ENCODE results near the gene RNPEP. TPM values are rescaled to one million over a fixed set of nuclear protein-coding genes. Genes with fewer than 3 reads are reported as not detected.
A peak's percentile ranks its signal among the peaks of the same experiment; 100 is the strongest.

Gene RNPEP
- total RNA-seq, 1 donor from 2014 or later, result 75.8 TPM

GRCh38 chr1:201999625-202000238 lies 17.3 kb downstream of the RNPEP start:
- DNase-seq (ENCODE audit: low read depth), result no peak
- TF ChIP-seq CTCF (IDR thresholded peaks at IDR 0.05; ENCODE audit: insufficient read depth, low read length, poor library complexity, severe bottlenecking), result peak; percentile 83
- H3K4me3 ChIP-seq (ENCODE audit: low read depth, low read length), result no peak overlapping the region
- H3K27me3 ChIP-seq (ENCODE audit: control insufficient read depth, insufficient read depth, low read length), result no peaks in the 10 kb centered on the region
- H3K36me3 ChIP-seq (ENCODE audit: control insufficient read depth, insufficient read depth, low read length), result peaks cover 3% of the 10 kb centered on the region

DNA sequence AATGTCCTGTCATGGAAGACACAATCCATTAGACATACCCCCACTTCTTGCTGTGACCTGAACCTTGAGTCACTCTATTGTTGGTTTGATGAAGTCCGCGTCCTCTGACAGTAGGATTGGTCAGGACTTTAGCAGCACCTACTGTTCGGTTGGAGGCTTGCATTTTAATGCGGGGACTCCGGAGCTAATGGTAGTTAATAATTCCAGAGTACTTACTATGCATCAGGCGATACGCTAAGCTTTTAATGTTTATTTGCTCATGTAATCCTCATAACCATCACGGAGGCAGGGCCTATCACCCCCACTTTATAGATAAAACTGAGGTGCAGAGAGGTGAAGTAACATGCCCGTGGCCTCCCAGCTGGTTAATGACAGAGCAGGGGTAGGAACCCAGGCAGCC lies 20.1 kb downstream of the RNPEP start:
- Histone ChIP-seq H3K27me3 (ENCODE audit: control insufficient read depth, insufficient read depth, low read length) (no peaks in the 10 kb centered on the region), H3K4me3 (ENCODE audit: low read depth, low read length) (no peak overlapping the region), H3K36me3 (ENCODE audit: control insufficient read depth, insufficient read depth, low read length) (peaks cover 1% of the 10 kb centered on the region)
- no peak for TF ChIP-seq CTCF (IDR thresholded peaks at IDR 0.05; ENCODE audit: insufficient read depth, low read length, poor library complexity, severe bottlenecking)
- DNase-seq (ENCODE audit: low read depth), result no peak

DNA sequence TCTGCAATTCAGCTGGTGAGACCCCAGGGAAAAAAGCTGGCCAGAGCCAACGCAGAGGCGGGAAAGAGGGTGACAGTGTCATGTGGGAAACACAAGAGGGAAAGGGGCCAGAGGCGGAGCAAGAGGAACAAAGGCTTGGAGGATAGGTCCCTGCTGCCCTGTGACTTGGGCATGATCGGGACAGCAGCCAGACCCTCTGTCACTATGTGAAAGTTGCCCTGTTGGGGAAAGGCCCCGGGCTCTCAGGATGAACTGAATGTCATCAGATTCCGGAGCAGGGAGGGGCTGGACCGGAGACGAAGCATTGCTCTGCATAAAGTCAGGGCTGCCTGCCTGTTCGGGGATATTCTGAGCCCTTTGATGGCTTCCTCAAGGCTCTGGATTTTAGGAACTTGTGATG lies 22.3 kb downstream of the RNPEP start:
- no peak overlapping the region for H3K4me3 ChIP-seq (ENCODE audit: low read depth, low read length)
- DNase-seq (ENCODE audit: low read depth), result no peak
- peaks cover 1% of the 10 kb centered on the region for H3K36me3 ChIP-seq (ENCODE audit: control insufficient read depth, insufficient read depth, low read length)
- no peaks in the 10 kb centered on the region for H3K27me3 ChIP-seq (ENCODE audit: control insufficient read depth, insufficient read depth, low read length)
- TF ChIP-seq CTCF (IDR thresholded peaks at IDR 0.05; ENCODE audit: insufficient read depth, low read length, poor library complexity, severe bottlenecking), result no peak

GRCh38 chr1:202005958-202006357 lies 23.5 kb downstream of the RNPEP start:
- no peaks in the 10 kb centered on the region for H3K27me3 ChIP-seq (ENCODE audit: control insufficient read depth, insufficient read depth, low read length)
- H3K36me3 ChIP-seq (ENCODE audit: control insufficient read depth, insufficient read depth, low read length), result no peaks in the 10 kb centered on the region
- peak; percentile 29 for TF ChIP-seq CTCF (IDR thresholded peaks at IDR 0.05; ENCODE audit: insufficient read depth, low read length, poor library complexity, severe bottlenecking)
- no peak for DNase-seq (ENCODE audit: low read depth)
- H3K4me3 ChIP-seq (ENCODE audit: low read depth, low read length), result no peak overlapping the region

DNA sequence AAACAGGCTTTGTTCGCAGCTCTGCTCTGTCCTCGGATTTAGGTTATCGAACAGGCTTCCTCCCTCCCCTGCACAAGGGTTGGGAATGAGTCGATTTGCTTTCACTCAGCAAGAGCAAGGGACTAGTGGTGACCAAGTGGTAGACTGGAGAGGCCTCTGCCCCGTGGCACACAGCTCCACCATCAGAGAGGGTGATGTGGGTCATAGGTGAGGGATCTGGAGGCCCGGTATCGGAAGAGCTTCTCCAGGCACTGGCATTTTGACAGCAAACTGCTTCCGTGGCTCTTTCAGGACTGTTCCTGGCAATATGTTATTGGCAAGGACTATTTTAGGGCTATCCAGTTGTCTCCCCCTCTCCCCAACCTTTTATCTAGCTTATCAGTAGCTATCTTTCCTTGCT lies 24.9 kb downstream of the RNPEP start:
- no peaks in the 10 kb centered on the region for H3K27me3 ChIP-seq (ENCODE audit: control insufficient read depth, insufficient read depth, low read length)
- no peaks in the 10 kb centered on the region for H3K36me3 ChIP-seq (ENCODE audit: control insufficient read depth, insufficient read depth, low read length)
- H3K4me3 ChIP-seq (ENCODE audit: low read depth, low read length), result no peak overlapping the region
- TF ChIP-seq CTCF (IDR thresholded peaks at IDR 0.05; ENCODE audit: insufficient read depth, low read length, poor library complexity, severe bottlenecking), result no peak
- no peak for DNase-seq (ENCODE audit: low read depth)

- Histone ChIP-seq H3K36me3 (ENCODE audit: control insufficient read depth, insufficient read depth, low read length) (no peaks in the 10 kb centered on the region), H3K4me3 (ENCODE audit: low read depth, low read length) (no peak overlapping the region), H3K27me3 (ENCODE audit: control insufficient read depth, insufficient read depth, low read length) (no peaks in the 10 kb centered on the region)
- no peak for TF ChIP-seq CTCF (IDR thresholded peaks at IDR 0.05; ENCODE audit: insufficient read depth, low read length, poor library complexity, severe bottlenecking)
- no peak for DNase-seq (ENCODE audit: low read depth)
Observed at GRCh38 chr1:202007805-202008489, 25.5 kb downstream of the RNPEP start.
